ENCODE data around the gene GPR158. TPM values are rescaled to one million over a fixed set of nuclear protein-coding genes. Genes with fewer than 3 reads are reported as not detected.

Gene GPR158
- total and polyA plus RNA-seq, 2 of the 8 experiments (the other 6 are each of a cell fraction or from before 2014, with no cell fraction given), result 0.14 to 0.78 TPM

DNA sequence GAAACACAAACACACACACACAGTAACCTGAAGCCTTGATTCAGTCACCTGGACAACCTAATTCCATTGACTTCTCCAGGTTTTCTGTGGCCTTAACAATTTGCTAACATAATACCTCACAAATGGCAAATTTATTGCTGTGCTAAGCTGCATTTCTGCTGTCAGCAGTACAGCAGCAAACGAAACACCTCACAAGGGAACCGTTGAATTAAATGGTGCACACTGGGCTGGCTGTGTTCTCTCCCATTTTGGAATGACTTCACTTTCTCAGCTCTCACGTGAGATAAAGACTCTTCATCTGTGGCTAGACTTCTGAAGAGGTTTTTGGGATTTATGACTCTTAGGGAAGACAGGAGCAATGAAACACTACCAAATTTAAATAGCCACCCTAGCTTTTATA is 152.5 kb downstream of the GPR158 start:
- Histone ChIP-seq H3K9me3 (ENCODE audit: insufficient read depth in 2 of 2, low read depth in 1 of 2, low read length in 1 of 2) (no peaks in the 10 kb centered on the region; a peak in 1 of 4 replicates), H2BK12ac (ENCODE audit: low read depth, low read length) (no peak overlapping the region), H4K20me1 (replicated peaks in 1 of 2; ENCODE audit: control insufficient read depth in 1 of 2, insufficient read depth in 2 of 2, low read length in 2 of 2) (no peaks in the 10 kb centered on the region), H4K8ac (ENCODE audit: extremely low read depth, insufficient read depth, low read length) (no peak overlapping the region), H3K4me2 (ENCODE audit: insufficient read depth in 1 of 2, low read depth in 2 of 2, low read length in 2 of 2) (no peak overlapping the region), H3K4ac (replicated peaks; ENCODE audit: insufficient read length, low read depth, low read length) (no peak overlapping the region), H3K56ac (replicated peaks; ENCODE audit: insufficient read length, low read depth, low read length) (no peak overlapping the region), H2AK5ac (ENCODE audit: low read depth, low read length) (no peak overlapping the region), H3K79me2 (ENCODE audit: control insufficient read depth in 1 of 2, insufficient read depth in 2 of 2, low read length in 2 of 2) (no peaks in the 10 kb centered on the region), H2BK20ac (ENCODE audit: low read length) (no peak overlapping the region), H3K4me3 (ENCODE audit: extremely low read depth in 1 of 4, insufficient read depth in 2 of 4, low read depth in 3 of 4, low read length in 4 of 4) (no peak overlapping the region), H4K5ac (ENCODE audit: insufficient read length, low read depth, low read length) (no peak overlapping the region), H3K23ac (ENCODE audit: insufficient read length) (no peak overlapping the region), H3K23me2 (ENCODE audit: low read depth, low read length) (no peaks in the 10 kb centered on the region), H3K14ac (ENCODE audit: insufficient read length) (no peak overlapping the region), H3K9ac (replicated peaks in 1 of 4; ENCODE audit: extremely low read depth in 1 of 4, low read depth in 3 of 4, low read length in 3 of 4) (no peak overlapping the region), H3K27me3 (replicated peaks in 1 of 4; ENCODE audit: control insufficient read depth in 3 of 4, extremely low read depth in 1 of 4, insufficient read depth in 3 of 4, low read length in 3 of 4) (no peaks in the 10 kb centered on the region), H2AFZ (ENCODE audit: low read length) (no peak overlapping the region), H3K18ac (ENCODE audit: extremely low read depth, low read length) (no peak overlapping the region), H2BK120ac (replicated peaks; ENCODE audit: low read depth, low read length) (no peak overlapping the region), H4K91ac (replicated peaks; ENCODE audit: insufficient read length, low read length) (no peak overlapping the region), H3K36me3 (ENCODE audit: control insufficient read depth in 2 of 4, insufficient read depth in 4 of 4, low read length in 3 of 4) (no peaks in the 10 kb centered on the region), H3K4me1 (replicated peaks in 1 of 4; ENCODE audit: control insufficient read depth in 3 of 4, insufficient read depth in 4 of 4, low read length in 3 of 4) (peaks cover 0 to 2% (median 0%) of the 10 kb centered on the region in 4 experiments; a peak in 1 of 7 replicates), H3K27ac (ENCODE audit: low read depth, low read length) (no peak overlapping the region), H2BK15ac (ENCODE audit: low read length) (no peak overlapping the region), H3K79me1 (ENCODE audit: low read depth, low read length) (no peaks in the 10 kb centered on the region), H2BK5ac (ENCODE audit: low read depth, low read length) (no peak overlapping the region)
- 89% methylated on average over 3 of the region's 3 CpGs; no CpG with 5 or more reads in 1 of the 2 experiments for WGBS, 2 experiments (ENCODE audit: extremely low coverage in 1 of 2, insufficient coverage in 1 of 2, insufficient read length in 1 of 2, insufficient replicate concordance in 2 of 2, low coverage in 1 of 2, low lambda C conversion rate in 2 of 2, missing lambda C conversion rate in 1 of 2)
- TF ChIP-seq CREB1 (IDR thresholded peaks at IDR 0.05) (no peak), SP2 (IDR thresholded peaks at IDR 0.05; ENCODE audit: low read length) (no peak), SAP30 (IDR thresholded peaks at IDR 0.05; ENCODE audit: insufficient read depth, insufficient replicate concordance, low read length) (no peak), FOSL1 (IDR thresholded peaks at IDR 0.05; ENCODE audit: insufficient read depth, low read depth, low read length) (no peak)
- DNase-seq (ENCODE audit: low read depth in 1 of 2, low spot score in 2 of 2) (no peak), FAIRE-seq (no peak)
- ChIA-PET CTCF (ENCODE audit: partially characterized antibody) (no interaction called here), POLR2A (ENCODE audit: partially characterized antibody) (no interaction called here)
